GM19328 (cell line): Measurements from ENCODE around the gene BPIFB6.

Source experiments
- ATAC-seq: cut with Tn5 transposase; IDR thresholded peaks from one replicate; pipeline ENCODE4 v1.9.1; 2021; ENCODE audit warnings: mild to moderate bottlenecking, moderate library complexity; ENCODE audit not compliant: unreplicated experiment

The BPIFB6 gene

DNA sequence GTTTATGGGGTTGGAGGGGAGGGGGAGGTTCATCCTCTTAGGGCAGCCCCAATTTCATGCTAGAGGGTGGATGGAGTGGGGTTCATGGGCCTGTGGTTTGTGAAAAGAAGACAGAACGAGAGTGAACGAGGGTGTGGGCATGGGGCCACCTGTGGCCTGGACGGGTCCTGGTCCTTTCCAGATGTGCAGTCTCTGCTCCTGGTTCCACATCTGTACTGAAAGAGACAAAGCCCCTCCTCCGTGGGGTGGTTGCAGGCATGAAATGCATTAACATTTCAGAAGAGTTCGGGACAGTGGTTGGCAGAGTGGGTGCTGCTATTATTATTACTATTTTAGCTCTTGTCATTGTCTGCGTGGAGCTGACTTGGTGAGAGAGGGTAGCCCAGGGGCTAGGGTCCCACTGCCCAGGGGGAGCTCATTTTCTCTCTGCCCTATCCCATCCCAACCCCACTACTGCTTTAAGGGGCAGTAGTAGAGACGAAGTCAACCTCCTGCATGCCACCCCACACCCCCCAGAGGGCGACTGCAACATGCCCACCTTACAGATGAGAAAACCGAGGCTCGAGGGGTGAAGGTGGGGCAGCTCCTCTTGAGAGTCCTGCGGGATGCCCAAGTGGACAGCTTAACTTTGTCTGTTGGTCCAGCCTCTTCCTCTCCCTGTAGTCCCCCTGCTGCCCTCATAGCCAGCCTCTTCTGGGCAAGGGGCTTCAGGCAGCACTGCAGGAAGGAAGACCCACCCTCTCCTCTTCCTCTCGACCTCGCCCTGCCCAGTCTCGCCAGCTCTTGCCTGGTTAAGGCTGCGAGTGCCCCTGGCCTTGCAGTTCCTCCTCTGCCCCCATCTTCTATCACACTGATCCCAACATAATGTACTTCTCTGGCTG lies 15.5 kb upstream of the BPIFB6 start:
- ATAC-seq: no peak

DNA sequence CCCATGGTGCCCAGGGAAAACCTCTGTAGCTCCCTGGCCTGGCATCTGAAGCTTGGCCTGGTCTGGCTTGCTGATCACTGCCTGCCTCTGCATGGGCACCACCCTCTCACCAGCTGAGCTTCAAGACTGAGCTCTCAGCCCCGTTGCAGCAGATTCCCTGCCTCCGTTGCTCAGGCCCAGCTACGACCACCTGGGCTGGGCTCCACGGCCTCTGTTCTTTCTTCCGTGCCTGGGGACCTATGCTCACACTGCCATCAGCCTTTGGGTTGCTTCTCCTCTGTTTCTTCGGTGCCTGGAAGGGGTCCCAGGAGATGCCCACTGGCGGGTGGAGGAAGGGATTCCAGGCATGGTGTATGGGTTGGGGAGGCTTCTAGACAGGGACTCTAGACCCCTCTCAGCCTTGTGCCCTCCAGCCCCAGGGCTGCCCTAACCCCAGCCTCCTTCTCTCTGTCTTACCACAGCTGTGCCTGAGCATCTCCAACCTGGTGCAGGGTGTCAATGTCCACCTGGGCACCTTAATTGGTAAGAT lies 14.8 kb upstream of the BPIFB6 start:
- no peak for ATAC-seq

DNA sequence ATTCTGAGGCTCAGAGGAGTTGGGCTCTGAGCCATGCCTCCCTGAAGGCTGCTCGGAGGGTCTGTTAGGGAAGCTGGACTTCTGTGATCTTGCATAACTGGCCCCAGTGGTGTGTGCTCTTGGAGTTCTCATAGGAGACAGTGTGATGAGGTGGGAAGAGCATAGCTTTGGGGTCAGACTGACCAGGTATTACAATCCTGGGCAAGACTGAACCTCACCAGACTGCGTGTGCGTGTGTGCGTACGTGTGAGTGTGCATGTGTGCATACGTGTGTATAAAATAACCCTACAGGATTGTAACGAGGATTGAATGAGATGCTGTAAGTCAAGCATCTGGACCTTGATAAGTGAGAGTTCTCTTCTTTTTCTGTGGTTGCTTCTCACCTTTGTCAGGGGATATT lies 13.9 kb upstream of the BPIFB6 start:
- ATAC-seq: no peak

GRCh38 chr20:33018169-33018931 lies 13.1 kb upstream of the BPIFB6 start:
- no peak for ATAC-seq

- ATAC-seq: no peak
Observed at GRCh38 chr20:33019465-33020277, 11.8 kb upstream of the BPIFB6 start.

DNA sequence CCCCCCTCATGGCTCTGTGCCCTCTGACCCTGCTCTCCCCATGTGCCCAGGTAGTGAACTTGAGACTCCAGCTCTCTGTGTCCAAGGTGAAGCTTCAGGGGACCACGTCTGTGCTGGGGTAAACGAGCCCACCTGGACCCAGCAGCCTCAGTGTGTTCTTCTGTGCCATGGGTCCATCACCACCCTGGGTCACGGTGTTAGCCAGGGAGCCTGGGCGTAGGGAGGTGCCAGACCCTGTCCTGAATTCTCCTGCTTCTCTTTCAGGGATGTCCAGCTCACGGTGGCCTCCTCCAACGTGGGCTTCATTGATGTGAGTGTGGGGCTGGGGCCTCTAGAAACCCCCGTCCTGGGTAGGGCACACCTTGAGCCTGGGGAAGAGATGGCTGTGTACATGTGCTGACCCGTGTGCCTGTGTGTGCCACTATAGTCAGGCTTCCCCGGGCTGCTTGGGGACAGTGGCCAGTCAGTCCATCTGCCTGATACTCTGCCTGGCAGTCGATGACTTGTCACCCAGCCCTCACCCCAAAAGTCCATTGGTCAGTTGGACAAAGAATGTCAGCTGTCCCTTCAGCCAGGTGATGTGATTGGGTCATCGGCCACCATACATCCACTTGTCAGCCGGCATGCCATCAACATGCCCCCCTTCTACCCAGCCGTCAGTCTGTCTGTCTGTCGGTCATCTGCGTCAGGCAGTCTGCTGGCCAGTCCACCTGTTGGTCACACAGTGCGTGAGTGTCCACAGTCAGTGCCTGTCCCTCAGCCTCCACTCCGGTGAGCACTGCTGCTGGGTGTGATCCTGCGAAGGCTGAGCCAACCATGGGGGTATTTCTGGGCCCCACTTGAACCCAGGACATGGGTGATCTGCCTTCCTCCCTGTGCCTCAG lies 10.9 kb upstream of the BPIFB6 start:
- ATAC-seq: no peak

DNA sequence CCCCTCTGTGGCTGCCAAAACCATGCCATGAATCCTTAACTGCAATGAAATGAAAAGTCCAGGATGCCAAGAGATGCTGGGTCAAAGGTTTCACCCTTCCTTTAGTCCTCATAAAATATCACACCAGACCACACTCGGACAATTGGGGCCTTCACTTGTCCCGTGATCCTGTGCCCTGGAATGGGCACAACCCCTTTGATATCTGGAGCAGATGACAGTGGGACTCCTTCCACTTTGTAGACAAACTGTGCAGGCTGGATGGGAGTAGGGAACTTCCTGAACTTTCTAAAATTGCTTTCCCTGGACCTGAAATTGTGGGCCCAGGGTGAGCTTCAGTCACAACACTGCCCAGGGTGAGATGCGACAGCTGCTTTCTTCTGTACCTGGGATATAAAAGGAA lies 9.6 kb upstream of the BPIFB6 start:
- no peak for ATAC-seq

DNA sequence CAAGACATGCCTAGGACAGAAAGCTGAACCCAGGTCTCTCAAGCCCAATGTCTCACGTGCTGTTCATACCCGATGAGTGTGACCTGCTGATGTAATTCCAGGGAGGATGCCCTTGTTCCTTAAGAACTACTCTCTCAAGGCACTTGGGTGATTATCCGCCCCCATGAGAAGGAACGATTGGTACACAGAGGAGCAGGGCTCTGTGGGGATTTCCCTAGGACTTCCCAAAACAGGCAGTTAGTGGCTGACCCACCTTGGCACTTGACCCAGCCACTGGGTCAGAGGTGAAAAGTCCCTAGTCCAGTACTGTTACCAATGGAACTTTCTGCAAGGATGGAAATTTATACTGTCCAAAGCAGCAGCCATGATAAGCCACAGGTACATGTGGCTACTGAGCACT lies 9.2 kb upstream of the BPIFB6 start:
- no peak for ATAC-seq

GRCh38 chr20:33022694-33023438 lies 8.6 kb upstream of the BPIFB6 start:
- no peak for ATAC-seq

GRCh38 chr20:33023439-33024242 lies 7.8 kb upstream of the BPIFB6 start:
- no peak for ATAC-seq

GRCh38 chr20:33024243-33024560 lies 7.2 kb upstream of the BPIFB6 start:
- no peak for ATAC-seq

- no peak for ATAC-seq
Observed at GRCh38 chr20:33024609-33025317, 6.7 kb upstream of the BPIFB6 start.

DNA sequence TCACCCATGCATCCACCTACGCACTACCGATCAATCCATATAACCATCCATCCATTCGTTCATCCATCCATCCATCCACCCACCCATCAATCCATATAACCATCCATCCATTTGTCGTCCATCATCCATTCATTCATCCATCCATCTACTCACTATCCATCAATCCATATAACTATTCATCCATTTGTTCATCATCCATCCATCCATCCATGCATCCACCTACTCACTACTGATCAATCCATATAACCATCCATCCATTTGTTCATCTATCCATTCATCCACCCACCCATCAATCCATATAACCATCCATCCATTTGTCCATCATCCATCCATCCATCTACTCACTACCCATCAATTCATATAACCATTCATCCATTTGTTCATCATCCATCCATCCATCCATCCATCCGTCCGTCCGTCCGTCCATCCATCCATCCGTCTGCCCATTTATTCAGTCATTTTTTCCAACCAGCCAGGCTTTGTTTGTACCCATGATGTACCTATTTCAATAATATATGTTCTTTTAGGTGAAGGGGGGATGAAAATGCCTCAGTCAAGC lies 6.1 kb upstream of the BPIFB6 start:
- ATAC-seq: no peak

DNA sequence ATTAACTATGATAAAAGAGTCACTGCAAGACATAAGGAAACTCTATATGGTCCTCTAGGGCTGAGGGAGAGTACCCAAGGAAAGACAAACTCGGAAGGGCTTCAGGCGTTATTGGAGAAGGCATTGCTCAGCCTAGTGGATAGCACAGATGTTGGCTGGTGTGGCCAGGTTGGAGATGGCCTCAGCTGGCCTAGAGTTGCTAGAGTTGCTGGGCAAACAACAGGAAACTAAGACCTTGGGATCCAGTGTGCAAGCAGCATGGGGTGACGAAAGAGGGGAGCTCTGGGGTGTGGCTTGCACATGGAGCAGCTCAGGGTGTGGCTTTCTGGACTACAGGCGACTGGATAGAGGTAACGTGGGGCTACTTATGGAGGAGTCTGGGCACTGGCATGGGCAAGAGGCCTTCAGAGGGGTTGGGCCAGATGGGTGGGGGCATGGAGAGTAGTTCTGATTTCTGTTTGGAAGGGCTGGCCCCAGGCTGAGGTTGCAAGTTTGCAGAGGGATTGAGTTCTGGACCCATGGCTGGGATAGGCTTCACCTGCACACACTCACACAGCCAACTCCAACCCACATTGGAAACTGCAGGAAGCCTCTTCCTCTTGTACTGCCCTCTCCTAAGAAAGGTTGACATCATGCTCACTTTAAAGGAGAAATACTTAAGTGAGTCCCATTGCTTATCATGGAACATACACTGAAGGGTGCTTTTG lies 5.2 kb upstream of the BPIFB6 start:
- ATAC-seq: no peak

DNA sequence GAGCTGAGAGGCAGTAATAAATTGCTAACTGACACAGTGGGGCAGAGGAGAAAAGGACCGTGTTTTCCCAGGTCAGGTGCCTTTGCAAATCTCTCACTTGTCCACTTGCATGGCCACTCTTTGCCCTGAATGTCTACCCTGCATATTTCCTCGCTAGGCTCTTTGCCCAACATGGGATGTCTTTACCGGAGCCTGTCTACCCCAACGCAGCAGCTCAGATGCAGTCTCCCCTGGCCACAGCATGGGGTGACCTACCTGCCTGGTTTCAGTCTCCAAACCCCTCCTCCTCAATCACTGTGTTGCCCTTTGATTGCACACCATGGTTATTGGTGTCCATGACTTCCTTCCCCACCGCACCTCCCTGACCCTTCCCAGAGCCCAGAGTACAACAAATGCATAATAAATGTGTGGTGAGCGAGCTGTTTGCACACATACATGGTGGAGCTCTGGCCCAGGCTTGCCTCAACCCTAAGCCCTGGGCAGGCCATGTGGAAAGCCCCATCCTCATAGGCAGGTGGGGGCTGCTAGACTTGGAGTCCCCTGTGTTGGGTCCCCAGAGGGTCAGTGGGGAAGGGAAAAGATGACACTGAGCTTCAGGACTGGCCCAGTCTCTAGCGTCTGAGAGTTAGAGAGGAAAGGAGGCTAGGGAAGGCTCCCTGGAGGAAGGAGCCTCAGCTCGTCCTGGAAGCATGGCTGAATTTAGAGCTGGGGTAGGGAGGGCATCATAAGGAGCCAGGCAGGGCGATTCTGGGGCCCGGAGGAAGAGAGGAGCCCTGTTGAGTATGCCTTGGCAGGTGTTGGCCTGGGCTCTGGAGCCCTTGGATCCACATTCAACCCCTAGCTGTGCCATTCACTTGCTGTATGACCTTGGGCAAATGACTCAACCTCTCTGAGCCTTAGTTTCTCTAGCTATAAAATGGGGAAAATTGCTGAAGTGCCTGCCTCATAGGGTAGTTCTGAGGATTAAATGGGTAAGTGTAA lies 4.4 kb upstream of the BPIFB6 start:
- ATAC-seq: no peak
